ENCODE data around the gene CNTN2. TPM values are rescaled to one million over a fixed set of nuclear protein-coding genes. Genes with fewer than 3 reads are reported as not detected.
A peak's percentile ranks its signal among the peaks of the same experiment; 100 is the strongest.

The CNTN2 gene
- total and polyA plus RNA-seq, 4 donors = 0.16 to 1.3 TPM; not detected in 2

GRCh38 chr1:205008896-205009295, 34.1 kb upstream of the CNTN2 start:
- H3K27ac ChIP-seq (ENCODE audit: low read depth in 1 of 2, low read length in 2 of 2) = no peak overlapping the region
- no peaks in the 10 kb centered on the region for H3K9me3 ChIP-seq (ENCODE audit: control insufficient read depth, low read length)
- 82 to 90% methylated on average over 8 of the region's 8 CpGs for WGBS, 2 donors
- intact Hi-C loops (cut with DNase I) = no loop called here
- DNase-seq (no peak), ATAC-seq (ENCODE audit: low FRiP score) (no peak)
- H3K36me3 ChIP-seq (ENCODE audit: control insufficient read depth in 1 of 2, insufficient read depth in 2 of 2, low read length in 1 of 2) = no peaks in the 10 kb centered on the region
- no peaks in the 10 kb centered on the region for H3K4me1 ChIP-seq (ENCODE audit: control insufficient read depth in 1 of 2, insufficient read depth in 2 of 2, low read length in 2 of 2)
- no peak overlapping the region for H3K4me3 ChIP-seq (ENCODE audit: low read length in 2 of 2)
- no peaks in the 10 kb centered on the region for H3K27me3 ChIP-seq (ENCODE audit: control insufficient read depth in 1 of 2, insufficient read depth in 2 of 2, low read length in 1 of 2)

- no peaks in the 10 kb centered on the region for H3K36me3 ChIP-seq (ENCODE audit: control insufficient read depth in 1 of 2, insufficient read depth in 2 of 2, low read length in 1 of 2)
- intact Hi-C loops (cut with DNase I) = no loop called here
- H3K4me3 ChIP-seq (ENCODE audit: low read length in 2 of 2) = no peak overlapping the region
- no peaks in the 10 kb centered on the region for H3K27me3 ChIP-seq (ENCODE audit: control insufficient read depth in 1 of 2, insufficient read depth in 2 of 2, low read length in 1 of 2)
- DNase-seq (no peak), ATAC-seq (ENCODE audit: low FRiP score) (no peak)
- WGBS, 2 donors = 92 to 94% methylated on average over 12 of the region's 12 CpGs
- H3K4me1 ChIP-seq (ENCODE audit: control insufficient read depth in 1 of 2, insufficient read depth in 2 of 2, low read length in 2 of 2) = no peaks in the 10 kb centered on the region
- H3K27ac ChIP-seq (ENCODE audit: low read depth in 1 of 2, low read length in 2 of 2) = no peak overlapping the region
- H3K9me3 ChIP-seq (ENCODE audit: control insufficient read depth, low read length) = no peaks in the 10 kb centered on the region
These were observed 33.3 kb upstream of the CNTN2 start for GRCh38 chr1:205009670-205010069.

GRCh38 chr1:205012391-205013140, 30.4 kb upstream of the CNTN2 start:
- no peaks in the 10 kb centered on the region for H3K36me3 ChIP-seq (ENCODE audit: control insufficient read depth in 1 of 2, insufficient read depth in 2 of 2, low read length in 1 of 2)
- no peak for DNase-seq
- no peaks in the 10 kb centered on the region for H3K27me3 ChIP-seq (ENCODE audit: control insufficient read depth in 1 of 2, insufficient read depth in 2 of 2, low read length in 1 of 2)
- ATAC-seq (ENCODE audit: low FRiP score) = no peak
- no peak overlapping the region for H3K4me3 ChIP-seq (ENCODE audit: low read length in 2 of 2)
- intact Hi-C loops (cut with DNase I) = no loop called here
- WGBS, 2 donors = 89 to 92% methylated on average over 13 of the region's 13 CpGs
- H3K9me3 ChIP-seq (ENCODE audit: control insufficient read depth, low read length) = no peaks in the 10 kb centered on the region
- H3K4me1 ChIP-seq (ENCODE audit: control insufficient read depth in 1 of 2, insufficient read depth in 2 of 2, low read length in 2 of 2) = no peaks in the 10 kb centered on the region
- H3K27ac ChIP-seq (ENCODE audit: low read depth in 1 of 2, low read length in 2 of 2) = no peak overlapping the region

- Histone ChIP-seq H3K27ac (ENCODE audit: low read depth in 1 of 2, low read length in 2 of 2) (no peak overlapping the region), H3K27me3 (ENCODE audit: control insufficient read depth in 1 of 2, insufficient read depth in 2 of 2, low read length in 1 of 2) (no peaks in the 10 kb centered on the region), H3K36me3 (ENCODE audit: control insufficient read depth in 1 of 2, insufficient read depth in 2 of 2, low read length in 1 of 2) (no peaks in the 10 kb centered on the region), H3K4me3 (ENCODE audit: low read length in 2 of 2) (no peak overlapping the region), H3K9me3 (ENCODE audit: control insufficient read depth, low read length) (no peaks in the 10 kb centered on the region), H3K4me1 (ENCODE audit: control insufficient read depth in 1 of 2, insufficient read depth in 2 of 2, low read length in 2 of 2) (no peaks in the 10 kb centered on the region)
- 45 to 49% methylated on average over 6 of the region's 6 CpGs for WGBS, 2 donors
- DNase-seq = no peak
- intact Hi-C loops (cut with DNase I) = no loop called here
- ATAC-seq (ENCODE audit: low FRiP score) = peak; percentile 33
These were observed 29.2 kb upstream of the CNTN2 start for GRCh38 chr1:205013683-205014367.

GRCh38 chr1:205014783-205015182, 28.2 kb upstream of the CNTN2 start:
- 49 to 51% methylated on average over 10 of the region's 10 CpGs for WGBS, 2 donors
- intact Hi-C loops (cut with DNase I) = no loop called here
- Histone ChIP-seq H3K4me1 (ENCODE audit: control insufficient read depth in 1 of 2, insufficient read depth in 2 of 2, low read length in 2 of 2) (no peaks in the 10 kb centered on the region), H3K27ac (ENCODE audit: low read depth in 1 of 2, low read length in 2 of 2) (no peak overlapping the region), H3K9me3 (ENCODE audit: control insufficient read depth, low read length) (no peaks in the 10 kb centered on the region), H3K36me3 (ENCODE audit: control insufficient read depth in 1 of 2, insufficient read depth in 2 of 2, low read length in 1 of 2) (no peaks in the 10 kb centered on the region), H3K27me3 (ENCODE audit: control insufficient read depth in 1 of 2, insufficient read depth in 2 of 2, low read length in 1 of 2) (no peaks in the 10 kb centered on the region), H3K4me3 (ENCODE audit: low read length in 2 of 2) (no peak overlapping the region)
- DNase-seq (no peak), ATAC-seq (ENCODE audit: low FRiP score) (no peak)

GRCh38 chr1:205015241-205015640, 27.8 kb upstream of the CNTN2 start:
- intact Hi-C loops (cut with DNase I) = no loop called here
- H3K27ac ChIP-seq (ENCODE audit: low read depth in 1 of 2, low read length in 2 of 2) = no peak overlapping the region
- H3K4me1 ChIP-seq (ENCODE audit: control insufficient read depth in 1 of 2, insufficient read depth in 2 of 2, low read length in 2 of 2) = no peaks in the 10 kb centered on the region
- 82 to 84% methylated on average over 9 of the region's 9 CpGs for WGBS, 2 donors
- no peaks in the 10 kb centered on the region for H3K9me3 ChIP-seq (ENCODE audit: control insufficient read depth, low read length)
- no peak overlapping the region for H3K4me3 ChIP-seq (ENCODE audit: low read length in 2 of 2)
- no peaks in the 10 kb centered on the region for H3K27me3 ChIP-seq (ENCODE audit: control insufficient read depth in 1 of 2, insufficient read depth in 2 of 2, low read length in 1 of 2)
- DNase-seq (no peak), ATAC-seq (ENCODE audit: low FRiP score) (no peak)
- no peaks in the 10 kb centered on the region for H3K36me3 ChIP-seq (ENCODE audit: control insufficient read depth in 1 of 2, insufficient read depth in 2 of 2, low read length in 1 of 2)

DNA sequence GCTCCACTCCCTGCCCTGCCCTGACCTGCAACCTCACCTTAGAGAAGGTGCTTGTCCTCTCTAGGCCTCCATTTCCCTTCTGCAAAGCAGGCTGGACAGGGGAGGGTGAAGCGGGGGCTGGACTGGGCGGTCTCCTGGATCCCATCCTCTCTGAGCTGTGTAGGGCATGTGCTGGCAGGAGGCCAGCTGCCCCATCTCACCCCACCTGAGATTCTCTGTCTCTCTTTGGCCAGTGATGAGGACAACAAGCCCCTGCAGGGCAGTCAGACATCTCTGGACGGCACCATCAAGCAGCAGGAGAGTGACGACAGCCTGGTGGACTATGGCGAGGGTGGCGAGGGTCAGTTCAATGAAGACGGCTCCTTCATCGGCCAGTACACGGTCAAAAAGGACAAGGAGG, 26.9 kb upstream of the CNTN2 start:
- ATAC-seq (ENCODE audit: low FRiP score) = no peak
- H3K36me3 ChIP-seq (ENCODE audit: control insufficient read depth in 1 of 2, insufficient read depth in 2 of 2, low read length in 1 of 2) = no peaks in the 10 kb centered on the region
- no peaks in the 10 kb centered on the region for H3K4me1 ChIP-seq (ENCODE audit: control insufficient read depth in 1 of 2, insufficient read depth in 2 of 2, low read length in 2 of 2)
- no peak overlapping the region for H3K4me3 ChIP-seq (ENCODE audit: low read length in 2 of 2)
- H3K27me3 ChIP-seq (ENCODE audit: control insufficient read depth in 1 of 2, insufficient read depth in 2 of 2, low read length in 1 of 2) = no peaks in the 10 kb centered on the region
- DNase-seq = no peak
- intact Hi-C loops (cut with DNase I) = no loop called here
- H3K9me3 ChIP-seq (ENCODE audit: control insufficient read depth, low read length) = no peaks in the 10 kb centered on the region
- H3K27ac ChIP-seq (ENCODE audit: low read depth in 1 of 2, low read length in 2 of 2) = no peak overlapping the region
- WGBS, 2 donors = 94% methylated on average over 9 of the region's 9 CpGs

- H3K4me1 ChIP-seq (ENCODE audit: control insufficient read depth in 1 of 2, insufficient read depth in 2 of 2, low read length in 2 of 2) = no peaks in the 10 kb centered on the region
- H3K4me3 ChIP-seq (ENCODE audit: low read length in 2 of 2) = no peak overlapping the region
- no peaks in the 10 kb centered on the region for H3K36me3 ChIP-seq (ENCODE audit: control insufficient read depth in 1 of 2, insufficient read depth in 2 of 2, low read length in 1 of 2)
- no peaks in the 10 kb centered on the region for H3K27me3 ChIP-seq (ENCODE audit: control insufficient read depth in 1 of 2, insufficient read depth in 2 of 2, low read length in 1 of 2)
- intact Hi-C loops (cut with DNase I) = no loop called here
- no peak overlapping the region for H3K27ac ChIP-seq (ENCODE audit: low read depth in 1 of 2, low read length in 2 of 2)
- ATAC-seq (ENCODE audit: low FRiP score) (no peak), DNase-seq (no peak)
- no peaks in the 10 kb centered on the region for H3K9me3 ChIP-seq (ENCODE audit: control insufficient read depth, low read length)
- 93 to 94% methylated on average over 13 of the region's 13 CpGs for WGBS, 2 donors
These were observed 26.4 kb upstream of the CNTN2 start for GRCh38 chr1:205016584-205016983.

GRCh38 chr1:205017001-205017400, 26.0 kb upstream of the CNTN2 start:
- no peak overlapping the region for H3K27ac ChIP-seq (ENCODE audit: low read depth in 1 of 2, low read length in 2 of 2)
- no peaks in the 10 kb centered on the region for H3K4me1 ChIP-seq (ENCODE audit: control insufficient read depth in 1 of 2, insufficient read depth in 2 of 2, low read length in 2 of 2)
- WGBS, 2 donors = 89 to 91% methylated on average over 6 of the region's 6 CpGs
- H3K4me3 ChIP-seq (ENCODE audit: low read length in 2 of 2) = no peak overlapping the region
- DNase-seq (no peak), ATAC-seq (ENCODE audit: low FRiP score) (no peak)
- no peaks in the 10 kb centered on the region for H3K9me3 ChIP-seq (ENCODE audit: control insufficient read depth, low read length)
- intact Hi-C loops (cut with DNase I) = no loop called here
- no peaks in the 10 kb centered on the region for H3K27me3 ChIP-seq (ENCODE audit: control insufficient read depth in 1 of 2, insufficient read depth in 2 of 2, low read length in 1 of 2)
- no peaks in the 10 kb centered on the region for H3K36me3 ChIP-seq (ENCODE audit: control insufficient read depth in 1 of 2, insufficient read depth in 2 of 2, low read length in 1 of 2)
